Fibroblast of lung (primary cell): ENCODE measurements around the gene GDF10. TPM values are rescaled to one million over a fixed set of nuclear protein-coding genes. Genes with fewer than 3 reads are reported as not detected.

Experiments
- DNase-seq, 2 donors: peaks; one replicate each; pipeline versions ENCODE4 v3.0.0 to v3.0.0-alpha.2; 2010; ENCODE audit warnings: low read depth in 2 of 2
- H2AFZ ChIP-seq: 2 replicates; pipeline ENCODE4 v1.5.1; 2012; ENCODE audit warnings: low read length, control low read depth, inconsistent platforms
- H3K27ac ChIP-seq: 2 replicates; pipeline ENCODE4 v1.5.1; 2011; ENCODE audit warnings: low read length, control low read depth; ENCODE audit not compliant: insufficient read depth
- H3K27me3 ChIP-seq: 2 replicates; pipeline ENCODE4 v1.5.1; 2011; ENCODE audit warnings: mild to moderate bottlenecking, low read length; ENCODE audit not compliant: control insufficient read depth, insufficient read depth
- H3K36me3 ChIP-seq: 2 replicates; pipeline ENCODE4 v1.5.1; 2011; ENCODE audit warnings: low read length; ENCODE audit not compliant: control insufficient read depth, insufficient read depth
- H3K4me1 ChIP-seq: 2 replicates; pipeline ENCODE4 v1.5.1; 2011; ENCODE audit warnings: low read length; ENCODE audit not compliant: control insufficient read depth, insufficient read depth; ENCODE audit errors: extremely low read depth
- H3K4me2 ChIP-seq: 2 replicates; pipeline ENCODE4 v1.5.1; 2011; ENCODE audit warnings: low read length, control low read depth; ENCODE audit not compliant: insufficient read depth; ENCODE audit errors: extremely low read depth
- H3K4me3 ChIP-seq, 4 experiments: fragments of 200-600 bp in 1 of 4; sonication (generic) in 1 of 4; replicated peaks in 1 of 4; 2 replicates each; pipeline ENCODE4 v1.5.1; 2011 to 2016; ENCODE audit warnings: low read length in 4 of 4, low read depth in 3 of 4, mild to moderate bottlenecking in 3 of 4, control low read depth in 2 of 4, inconsistent platforms in 1 of 4, mixed read lengths in 1 of 4; ENCODE audit not compliant: insufficient read depth in 1 of 4; ENCODE audit errors: control extremely low read depth in 1 of 4
- H3K79me2 ChIP-seq: 2 replicates; pipeline ENCODE4 v1.5.1; 2012; ENCODE audit warnings: mild to moderate bottlenecking, low read length, inconsistent platforms; ENCODE audit not compliant: control insufficient read depth, insufficient read depth
- H3K9ac ChIP-seq: 2 replicates; pipeline ENCODE4 v1.5.1; 2011; ENCODE audit warnings: mild to moderate bottlenecking, low read length, control low read depth; ENCODE audit not compliant: insufficient read depth
- H3K9me3 ChIP-seq: 2 replicates; pipeline ENCODE4 v1.5.1; 2012; ENCODE audit warnings: low read depth, low read length; ENCODE audit not compliant: control insufficient read depth, insufficient read depth
- H4K20me1 ChIP-seq: 2 replicates; pipeline ENCODE4 v1.5.1; 2011; ENCODE audit warnings: low read length; ENCODE audit not compliant: control insufficient read depth, insufficient read depth; ENCODE audit errors: extremely low read depth
- CTCF ChIP-seq, 2 donors: IDR thresholded peaks in 1 of 2; conservative IDR thresholded peaks in 1 of 2; 1 replicate in 1 of 2; 2 replicates in 1 of 2; pipeline ENCODE4 v1.5.1; 2011 to 2012; ENCODE audit warnings: low read length in 2 of 2, control low read depth in 1 of 2, inconsistent platforms in 1 of 2, low read depth in 1 of 2, mild to moderate bottlenecking in 1 of 2
- EZH2 ChIP-seq: IDR thresholded peaks from 2 replicates; pipeline ENCODE4 v1.5.1; 2012; ENCODE audit warnings: low read length, control low read depth, mild to moderate bottlenecking; ENCODE audit errors: missing control alignments
- polyA plus RNA-seq, 2 donors: library from polyadenylated mRNA; depleted of rRNA in 1 of 2; stranded (reverse) in 1 of 2; unstranded in 1 of 2; fragments of >200 nt; gene quantifications; 2 replicates each; pipeline ENCODE4 v1.2.1, GENCODE V29; 2011 to 2012; ENCODE audit warnings: missing spikeins in 1 of 2
- total RNA-seq: library from RNA; depleted of rRNA; stranded (reverse); fragments of >200 nt; gene quantifications from 2 replicates; pipeline ENCODE4 v1.2.1, GENCODE V29; 2014

The GDF10 gene
- total and polyA plus RNA-seq, 2 donors (not counting 1 experiment from before 2014, with no cell fraction given) = 6.2 to 25.1 TPM

- H3K9me3 ChIP-seq = no peaks in the 10 kb centered on the region
- no peak overlapping the region for H2AFZ ChIP-seq
- H3K79me2 ChIP-seq = no peaks in the 10 kb centered on the region
- no peaks in the 10 kb centered on the region for H3K36me3 ChIP-seq
- no peaks in the 10 kb centered on the region for H3K4me1 ChIP-seq
- H3K27ac ChIP-seq = no peak overlapping the region
- no peaks in the 10 kb centered on the region for H3K27me3 ChIP-seq
- H3K9ac ChIP-seq = no peak overlapping the region
- TF ChIP-seq EZH2 = no peak
- no peak for TF ChIP-seq CTCF (conservative IDR thresholded peaks at IDR 0.05 in 1 of 2, IDR thresholded peaks at IDR 0.05 in 1 of 2; ENCODE audit: low read depth in 1 of 2, low read length in 2 of 2)
- H3K4me2 ChIP-seq = no peak overlapping the region
- no peak overlapping the region for H3K4me3 ChIP-seq
- DNase-seq = no peak
- no peaks in the 10 kb centered on the region for H4K20me1 ChIP-seq
Measured at GRCh38 chr10:47258921-47259320, 41.1 kb upstream of the GDF10 start.

GRCh38 chr10:47259466-47259865, 40.5 kb upstream of the GDF10 start:
- Histone ChIP-seq H3K4me3 (no peak overlapping the region), H3K4me2 (no peak overlapping the region), H3K9ac (no peak overlapping the region), H4K20me1 (no peaks in the 10 kb centered on the region), H3K27me3 (no peaks in the 10 kb centered on the region), H3K79me2 (no peaks in the 10 kb centered on the region), H3K4me1 (no peaks in the 10 kb centered on the region), H3K36me3 (no peaks in the 10 kb centered on the region), H3K9me3 (no peaks in the 10 kb centered on the region), H3K27ac (no peak overlapping the region), H2AFZ (no peak overlapping the region)
- no peak for TF ChIP-seq CTCF (conservative IDR thresholded peaks at IDR 0.05 in 1 of 2, IDR thresholded peaks at IDR 0.05 in 1 of 2; ENCODE audit: low read depth in 1 of 2, low read length in 2 of 2)
- TF ChIP-seq EZH2 = no peak
- DNase-seq = no peak

- DNase-seq = no peak
- no peak overlapping the region for H3K9ac ChIP-seq
- H4K20me1 ChIP-seq = no peaks in the 10 kb centered on the region
- H2AFZ ChIP-seq = no peak overlapping the region
- H3K36me3 ChIP-seq = no peaks in the 10 kb centered on the region
- no peaks in the 10 kb centered on the region for H3K4me1 ChIP-seq
- H3K4me2 ChIP-seq = no peak overlapping the region
- no peaks in the 10 kb centered on the region for H3K79me2 ChIP-seq
- H3K27ac ChIP-seq = no peak overlapping the region
- H3K27me3 ChIP-seq = no peaks in the 10 kb centered on the region
- no peak overlapping the region for H3K4me3 ChIP-seq
- no peaks in the 10 kb centered on the region for H3K9me3 ChIP-seq
- TF ChIP-seq EZH2 (no peak), CTCF (conservative IDR thresholded peaks at IDR 0.05 in 1 of 2, IDR thresholded peaks at IDR 0.05 in 1 of 2; ENCODE audit: low read depth in 1 of 2, low read length in 2 of 2) (no peak)
Measured at GRCh38 chr10:47260505-47261111, 39.4 kb upstream of the GDF10 start.
